ENCODE measurements around the gene ZNF117. TPM values are rescaled to one million over a fixed set of nuclear protein-coding genes. Genes with fewer than 3 reads are reported as not detected.
"Not testable (repeated sequence)": the region's sequence is repeated elsewhere in the genome, so short reads cannot be mapped to it uniquely, and the experiment has no call there.

The ZNF117 gene
- total RNA-seq, 1 donor from 2014 or later, result 12.8 TPM

GRCh38 chr7:64934478-64934877 lies 56.4 kb downstream of the ZNF117 start:
- Mint-ChIP-seq H3K9me3 (peaks cover 10% of the 10 kb centered on the region), H3K27me3 (no peaks in the 10 kb centered on the region), H3K4me1 (no peaks in the 10 kb centered on the region), H3K4me3 (no peak overlapping the region), H3K36me3 (ENCODE audit: low read depth) (peaks cover 21% of the 10 kb centered on the region), H3K27ac (no peak overlapping the region)
- ChIA-PET CTCF (no interaction called here), POLR2A (no interaction called here)
- no peak for DNase-seq
- intact Hi-C loops (cut with micrococcal nuclease), result no loop called here
- no peak for TF ChIP-seq CTCF (IDR thresholded peaks at IDR 0.05)
- ATAC-seq (ENCODE audit: low read depth), result no peak

- intact Hi-C loops (cut with micrococcal nuclease); CTCF ChIA-PET; ATAC-seq (ENCODE audit: low read depth); DNase-seq; H3K27me3 Mint-ChIP-seq; H3K4me1 Mint-ChIP-seq; POLR2A ChIA-PET; H3K27ac Mint-ChIP-seq; H3K4me3 Mint-ChIP-seq: not testable (repeated sequence)
- peaks cover 69% of the 10 kb centered on the region for H3K36me3 Mint-ChIP-seq (ENCODE audit: low read depth)
- H3K9me3 Mint-ChIP-seq, result peaks cover 40% of the 10 kb centered on the region
These were observed 62.3 kb downstream of the ZNF117 start for GRCh38 chr7:64928252-64929187.

Other genes starting within 250 kb of the ZNF117 start
- 14.2 and 17.8 TPM in 2 replicates for gene ZNF138, start 196.6 kb downstream of the ZNF117 start, total RNA-seq
- 10.6 and 12.3 TPM in 2 replicates for gene ZNF273, start 87.8 kb downstream of the ZNF117 start, total RNA-seq
- 23.2 and 24.8 TPM in 2 replicates for gene ERV3-1, start 15.7 kb upstream of the ZNF117 start, total RNA-seq